ENCODE results near the gene NUMA1. TPM values are rescaled to one million over a fixed set of nuclear protein-coding genes. Genes with fewer than 3 reads are reported as not detected.
A peak's percentile ranks its signal among the peaks of the same experiment; 100 is the strongest.

NUMA1 gene
- total RNA-seq, 1 donor from 2014 or later, result 207 TPM

DNA sequence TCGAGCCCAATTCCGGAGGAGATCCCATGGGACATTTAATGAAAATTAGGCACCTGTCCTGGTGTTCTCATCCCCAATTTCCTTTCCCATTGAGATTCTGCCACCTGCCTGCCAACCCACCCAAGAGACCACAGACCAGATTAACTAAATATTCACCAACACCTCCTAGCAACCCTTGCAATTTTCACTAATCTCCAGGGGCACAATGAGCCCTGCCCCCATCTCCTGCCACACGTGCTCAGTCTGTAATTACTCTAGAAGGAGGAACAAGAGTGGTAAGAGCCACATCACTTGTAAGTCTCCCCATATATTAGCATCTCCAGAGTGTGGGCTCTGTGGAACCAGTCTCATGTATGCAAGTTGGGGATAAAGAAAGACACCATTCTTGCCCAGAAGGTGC, 43.7 kb downstream of the NUMA1 start:
- Mint-ChIP-seq H3K27ac (ENCODE audit: unreplicated experiment) (no peak overlapping the region), H3K9me3 (ENCODE audit: unreplicated experiment) (no peaks in the 10 kb centered on the region), H3K36me3 (ENCODE audit: unreplicated experiment) (no peaks in the 10 kb centered on the region), H3K4me1 (ENCODE audit: low read depth, unreplicated experiment) (peaks cover 17% of the 10 kb centered on the region), H3K4me3 (ENCODE audit: unreplicated experiment) (no peak overlapping the region), H3K27me3 (ENCODE audit: unreplicated experiment) (peaks cover 2% of the 10 kb centered on the region)
- TF ChIP-seq, protein P1, sequence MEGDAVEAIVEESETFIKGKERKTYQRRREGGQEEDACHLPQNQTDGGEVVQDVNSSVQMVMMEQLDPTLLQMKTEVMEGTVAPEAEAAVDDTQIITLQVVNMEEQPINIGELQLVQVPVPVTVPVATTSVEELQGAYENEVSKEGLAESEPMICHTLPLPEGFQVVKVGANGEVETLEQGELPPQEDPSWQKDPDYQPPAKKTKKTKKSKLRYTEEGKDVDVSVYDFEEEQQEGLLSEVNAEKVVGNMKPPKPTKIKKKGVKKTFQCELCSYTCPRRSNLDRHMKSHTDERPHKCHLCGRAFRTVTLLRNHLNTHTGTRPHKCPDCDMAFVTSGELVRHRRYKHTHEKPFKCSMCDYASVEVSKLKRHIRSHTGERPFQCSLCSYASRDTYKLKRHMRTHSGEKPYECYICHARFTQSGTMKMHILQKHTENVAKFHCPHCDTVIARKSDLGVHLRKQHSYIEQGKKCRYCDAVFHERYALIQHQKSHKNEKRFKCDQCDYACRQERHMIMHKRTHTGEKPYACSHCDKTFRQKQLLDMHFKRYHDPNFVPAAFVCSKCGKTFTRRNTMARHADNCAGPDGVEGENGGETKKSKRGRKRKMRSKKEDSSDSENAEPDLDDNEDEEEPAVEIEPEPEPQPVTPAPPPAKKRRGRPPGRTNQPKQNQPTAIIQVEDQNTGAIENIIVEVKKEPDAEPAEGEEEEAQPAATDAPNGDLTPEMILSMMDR (IDR thresholded peaks at IDR 0.05; ENCODE audit: partially characterized antibody, unreplicated experiment), result no peak
- DNase-seq, result no peak

DNA sequence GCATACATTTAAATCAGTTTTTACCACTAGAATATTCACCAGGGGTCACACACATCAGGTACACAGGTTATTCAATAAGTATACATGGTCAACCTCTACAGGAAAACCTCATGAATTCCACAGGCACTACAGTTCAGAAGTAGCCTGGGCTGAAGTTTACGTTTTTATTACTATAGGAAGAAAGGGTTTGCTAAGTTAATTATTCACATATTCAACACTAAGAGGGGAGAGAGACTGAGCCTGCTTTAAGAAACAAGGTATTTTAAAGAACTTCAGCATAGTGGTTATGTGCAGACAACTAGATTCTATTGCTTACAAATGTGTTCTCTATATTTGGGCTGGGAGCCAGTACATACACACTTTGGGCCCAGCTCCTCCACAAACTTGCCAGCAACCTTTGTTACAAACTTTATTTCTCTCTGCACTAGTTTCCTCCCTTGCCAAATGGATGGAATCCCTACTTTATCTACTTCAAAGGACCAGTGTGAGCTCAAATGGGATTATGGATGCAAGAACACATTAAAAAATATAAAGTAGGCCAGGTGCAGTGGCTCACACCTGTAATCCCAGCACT, 49.8 kb downstream of the NUMA1 start:
- Mint-ChIP-seq H3K4me3 (ENCODE audit: unreplicated experiment) (no peak overlapping the region), H3K36me3 (ENCODE audit: unreplicated experiment) (no peaks in the 10 kb centered on the region), H3K9me3 (ENCODE audit: unreplicated experiment) (no peaks in the 10 kb centered on the region), H3K27me3 (ENCODE audit: unreplicated experiment) (no peaks in the 10 kb centered on the region), H3K4me1 (ENCODE audit: low read depth, unreplicated experiment) (no peaks in the 10 kb centered on the region), H3K27ac (ENCODE audit: unreplicated experiment) (no peak overlapping the region)
- TF ChIP-seq, protein P1 (IDR thresholded peaks at IDR 0.05; ENCODE audit: partially characterized antibody, unreplicated experiment), result no peak
- no peak for DNase-seq

DNA sequence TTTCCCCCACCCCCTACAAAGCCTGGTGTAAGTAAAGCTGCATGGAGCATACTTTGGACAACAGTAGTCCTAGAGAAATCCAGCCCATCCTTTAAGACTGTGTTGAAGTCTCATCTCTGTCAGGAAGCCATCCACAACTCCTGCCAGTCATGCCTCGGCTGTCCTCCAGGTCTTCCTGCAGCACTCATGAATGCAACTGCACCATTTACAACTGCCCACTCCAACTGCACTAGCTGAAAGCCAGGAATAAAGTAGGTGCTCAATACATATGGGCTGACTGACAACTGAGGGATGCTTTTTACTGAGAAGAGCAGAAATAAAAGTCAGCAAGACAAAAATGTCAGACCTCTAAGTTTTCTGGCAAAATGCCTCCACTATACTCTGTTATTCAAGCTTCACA, 54.3 kb downstream of the NUMA1 start:
- no peaks in the 10 kb centered on the region for H3K9me3 Mint-ChIP-seq (ENCODE audit: unreplicated experiment)
- no peak overlapping the region for H3K4me3 Mint-ChIP-seq (ENCODE audit: unreplicated experiment)
- H3K27ac Mint-ChIP-seq (ENCODE audit: unreplicated experiment), result no peak overlapping the region
- no peaks in the 10 kb centered on the region for H3K4me1 Mint-ChIP-seq (ENCODE audit: low read depth, unreplicated experiment)
- no peaks in the 10 kb centered on the region for H3K27me3 Mint-ChIP-seq (ENCODE audit: unreplicated experiment)
- H3K36me3 Mint-ChIP-seq (ENCODE audit: unreplicated experiment), result no peaks in the 10 kb centered on the region
- no peak for DNase-seq
- TF ChIP-seq, protein P1 (IDR thresholded peaks at IDR 0.05; ENCODE audit: partially characterized antibody, unreplicated experiment), result no peak

DNA sequence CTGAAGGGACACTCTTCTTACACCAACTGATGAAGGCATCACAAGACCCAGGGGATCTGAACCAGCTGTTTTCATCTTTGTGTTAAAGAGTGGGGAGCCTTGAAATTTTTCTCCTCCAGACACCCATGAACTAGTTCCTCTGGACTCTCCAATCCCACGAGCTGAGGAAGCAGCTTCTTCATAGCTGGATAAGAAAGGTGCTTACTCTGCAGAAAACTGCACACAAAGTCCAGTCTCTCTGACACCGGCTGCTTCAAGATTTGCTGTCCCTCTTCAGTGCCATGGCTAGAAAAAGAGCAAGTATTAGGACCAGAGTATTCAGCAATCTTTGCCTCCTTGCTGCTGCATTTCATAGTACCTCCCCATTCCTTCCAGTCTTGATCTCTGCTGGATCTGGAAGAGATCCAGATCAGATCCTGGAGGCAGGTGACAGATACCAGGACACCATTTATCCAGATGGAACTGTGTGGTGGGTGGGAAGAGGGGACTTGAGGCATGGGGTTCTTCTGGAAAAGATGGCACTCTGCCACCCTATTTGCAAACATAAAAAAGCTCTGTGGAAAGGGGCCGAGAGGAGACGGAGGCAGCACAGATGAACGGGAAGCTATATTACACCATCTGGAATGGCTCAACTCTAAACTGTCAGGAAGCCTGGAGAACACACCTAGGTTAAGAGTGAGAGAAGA, 56.1 kb downstream of the NUMA1 start:
- no peaks in the 10 kb centered on the region for H3K27me3 Mint-ChIP-seq (ENCODE audit: unreplicated experiment)
- H3K36me3 Mint-ChIP-seq (ENCODE audit: unreplicated experiment), result peaks cover 5% of the 10 kb centered on the region
- H3K4me1 Mint-ChIP-seq (ENCODE audit: low read depth, unreplicated experiment), result no peaks in the 10 kb centered on the region
- TF ChIP-seq, protein P1 (IDR thresholded peaks at IDR 0.05; ENCODE audit: partially characterized antibody, unreplicated experiment), result no peak
- peaks cover 3% of the 10 kb centered on the region for H3K9me3 Mint-ChIP-seq (ENCODE audit: unreplicated experiment)
- no peak for DNase-seq
- no peak overlapping the region for H3K4me3 Mint-ChIP-seq (ENCODE audit: unreplicated experiment)
- peak overlapping the region; percentile 52 for H3K27ac Mint-ChIP-seq (ENCODE audit: unreplicated experiment)

DNA sequence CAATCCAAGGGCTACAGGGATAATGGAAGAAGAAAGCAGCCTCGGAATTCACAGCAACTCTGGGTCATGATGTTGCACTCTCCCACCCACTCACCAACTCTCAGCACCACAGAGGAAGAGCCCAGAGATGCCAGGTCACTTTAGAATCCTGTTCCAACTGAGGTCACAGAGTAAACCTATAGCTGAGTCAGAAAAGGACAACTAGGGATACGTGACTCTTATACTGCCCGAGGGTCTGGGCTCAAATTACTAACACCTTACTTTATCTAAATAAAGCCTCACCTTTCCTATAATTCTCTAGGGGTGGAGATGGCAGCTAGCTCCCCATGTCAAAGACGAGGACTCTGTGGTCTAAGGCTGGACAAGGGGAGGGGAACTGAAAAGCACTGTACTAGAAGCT, 57.0 kb downstream of the NUMA1 start:
- no peaks in the 10 kb centered on the region for H3K4me1 Mint-ChIP-seq (ENCODE audit: low read depth, unreplicated experiment)
- no peak for DNase-seq
- H3K27me3 Mint-ChIP-seq (ENCODE audit: unreplicated experiment), result no peaks in the 10 kb centered on the region
- no peak overlapping the region for H3K4me3 Mint-ChIP-seq (ENCODE audit: unreplicated experiment)
- peaks cover 3% of the 10 kb centered on the region for H3K9me3 Mint-ChIP-seq (ENCODE audit: unreplicated experiment)
- peaks cover 5% of the 10 kb centered on the region for H3K36me3 Mint-ChIP-seq (ENCODE audit: unreplicated experiment)
- H3K27ac Mint-ChIP-seq (ENCODE audit: unreplicated experiment), result no peak overlapping the region
- TF ChIP-seq, protein P1 (IDR thresholded peaks at IDR 0.05; ENCODE audit: partially characterized antibody, unreplicated experiment), result no peak

Measured in glutamatergic neuron (in vitro differentiated cells).